SHP77 (cell line): ENCODE data around the gene MYO1A.

Experiments used
- DNase-seq, 2 experiments: peaks; one replicate each; lab custom pipeline; 2025; lab: John Stamatoyannopoulos, UW

MYO1A gene

GRCh38 chr12:57049890-57050289, at the start of gene MYO1A:
Gene MYO1A, minus strand, starts transcription at chr12:57050129. Its CDS starts 1,806 bp downstream, at chr12:57048323.
- no peak for DNase-seq

- DNase-seq = no peak
Observed at GRCh38 chr12:57099047-57099714, 49.3 kb upstream of the MYO1A start.

- no peak for DNase-seq
Observed at GRCh38 chr12:57098546-57098945, 48.6 kb upstream of the MYO1A start.

- DNase-seq = no peak
Observed at GRCh38 chr12:57097554-57097835, 47.6 kb upstream of the MYO1A start.

GRCh38 chr12:57096748-57097553, 47.0 kb upstream of the MYO1A start:
- no peak for DNase-seq

- DNase-seq = peak; percentile 48 to 50
Observed at GRCh38 chr12:57096099-57096572, 46.2 kb upstream of the MYO1A start.

GRCh38 chr12:57095440-57095839, 45.5 kb upstream of the MYO1A start:
- no peak for DNase-seq

- no peak for DNase-seq
Observed at GRCh38 chr12:57094208-57095160, 44.6 kb upstream of the MYO1A start.

- DNase-seq = peak in 1 of 2 experiments; percentile 34
Observed at GRCh38 chr12:57093415-57094207, 43.7 kb upstream of the MYO1A start.

GRCh38 chr12:57092876-57093414, 43.0 kb upstream of the MYO1A start:
- no peak for DNase-seq

- DNase-seq = no peak
Observed at GRCh38 chr12:57092529-57092862, 42.6 kb upstream of the MYO1A start.

- DNase-seq = no peak
Observed at GRCh38 chr12:57091638-57092528, 42.0 kb upstream of the MYO1A start.

GRCh38 chr12:57090924-57091637, 41.2 kb upstream of the MYO1A start:
- DNase-seq = no peak

GRCh38 chr12:57090490-57090889, 40.6 kb upstream of the MYO1A start:
- no peak for DNase-seq

- peak in 1 of 2 experiments; percentile 14 for DNase-seq
Observed at GRCh38 chr12:57089271-57090245, 39.6 kb upstream of the MYO1A start.

GRCh38 chr12:57088354-57089270, 38.7 kb upstream of the MYO1A start, which contains the start of gene NAB2:
Gene NAB2, plus strand, starts transcription at chr12:57089114. Its CDS starts 158 bp downstream, at chr12:57089272.
- peak; percentile 74 to 89 for DNase-seq

GRCh38 chr12:57087691-57088353, 37.9 kb upstream of the MYO1A start:
- peak; percentile 6 to 41 for DNase-seq
